ENCODE data around the gene MAPT. TPM values are rescaled to one million over a fixed set of nuclear protein-coding genes. Genes with fewer than 3 reads are reported as not detected.

Gene MAPT
- total and polyA plus RNA-seq, 3 donors from 2014 or later, result 5.0 to 100 (median 6.1) TPM

- H3K27ac ChIP-seq, result no peak overlapping the region
- no peaks in the 10 kb centered on the region for H3K36me3 ChIP-seq (ENCODE audit: low read depth, missing control alignments)
- DNase-seq, result no peak
- H3K4me1 ChIP-seq, result no peaks in the 10 kb centered on the region
- TF ChIP-seq, protein P1, sequence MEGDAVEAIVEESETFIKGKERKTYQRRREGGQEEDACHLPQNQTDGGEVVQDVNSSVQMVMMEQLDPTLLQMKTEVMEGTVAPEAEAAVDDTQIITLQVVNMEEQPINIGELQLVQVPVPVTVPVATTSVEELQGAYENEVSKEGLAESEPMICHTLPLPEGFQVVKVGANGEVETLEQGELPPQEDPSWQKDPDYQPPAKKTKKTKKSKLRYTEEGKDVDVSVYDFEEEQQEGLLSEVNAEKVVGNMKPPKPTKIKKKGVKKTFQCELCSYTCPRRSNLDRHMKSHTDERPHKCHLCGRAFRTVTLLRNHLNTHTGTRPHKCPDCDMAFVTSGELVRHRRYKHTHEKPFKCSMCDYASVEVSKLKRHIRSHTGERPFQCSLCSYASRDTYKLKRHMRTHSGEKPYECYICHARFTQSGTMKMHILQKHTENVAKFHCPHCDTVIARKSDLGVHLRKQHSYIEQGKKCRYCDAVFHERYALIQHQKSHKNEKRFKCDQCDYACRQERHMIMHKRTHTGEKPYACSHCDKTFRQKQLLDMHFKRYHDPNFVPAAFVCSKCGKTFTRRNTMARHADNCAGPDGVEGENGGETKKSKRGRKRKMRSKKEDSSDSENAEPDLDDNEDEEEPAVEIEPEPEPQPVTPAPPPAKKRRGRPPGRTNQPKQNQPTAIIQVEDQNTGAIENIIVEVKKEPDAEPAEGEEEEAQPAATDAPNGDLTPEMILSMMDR (IDR thresholded peaks at IDR 0.05), result no peak
- no peak for TF ChIP-seq POLR2A (IDR thresholded peaks at IDR 0.05)
- intact Hi-C loops (cut with DNase I; ENCODE audit: low total_unique reads), result no loop called here
- no peaks in the 10 kb centered on the region for H3K9me3 ChIP-seq
- no peaks in the 10 kb centered on the region for H3K27me3 ChIP-seq
- WGBS, 2 donors, result 93 to 100% methylated on average over 2 of the region's 2 CpGs
- H3K4me3 ChIP-seq, result no peak overlapping the region
These were observed 7.5 kb upstream of the MAPT start for GRCh38 chr17:45886852-45887251.

- intact Hi-C loops (cut with DNase I; ENCODE audit: low total_unique reads), result no loop called here
- Histone ChIP-seq H3K27me3 (no peaks in the 10 kb centered on the region), H3K4me3 (no peak overlapping the region), H3K36me3 (ENCODE audit: low read depth, missing control alignments) (no peaks in the 10 kb centered on the region), H3K9me3 (no peaks in the 10 kb centered on the region), H3K4me1 (no peaks in the 10 kb centered on the region), H3K27ac (no peak overlapping the region)
- DNase-seq, result no peak
- no peak for TF ChIP-seq POLR2A (IDR thresholded peaks at IDR 0.05)
- TF ChIP-seq, protein P1 (IDR thresholded peaks at IDR 0.05), result no peak
- WGBS, 2 donors, result 56 to 70% methylated on average over 5 of the region's 5 CpGs
These were observed 6.0 kb upstream of the MAPT start for GRCh38 chr17:45888392-45888791.

GRCh38 chr17:45889579-45889978 is 4.8 kb upstream of the MAPT start:
- intact Hi-C loops (cut with DNase I; ENCODE audit: low total_unique reads), result no loop called here
- DNase-seq, result no peak
- Histone ChIP-seq H3K27ac (no peak overlapping the region), H3K4me3 (no peak overlapping the region), H3K36me3 (ENCODE audit: low read depth, missing control alignments) (no peaks in the 10 kb centered on the region), H3K27me3 (no peaks in the 10 kb centered on the region), H3K9me3 (no peaks in the 10 kb centered on the region), H3K4me1 (peaks cover under 1% of the 10 kb centered on the region)
- 43 to 51% methylated on average over 4 of the region's 4 CpGs for WGBS, 2 donors
- TF ChIP-seq, protein P1 (IDR thresholded peaks at IDR 0.05), result no peak
- TF ChIP-seq POLR2A (IDR thresholded peaks at IDR 0.05), result no peak

DNA sequence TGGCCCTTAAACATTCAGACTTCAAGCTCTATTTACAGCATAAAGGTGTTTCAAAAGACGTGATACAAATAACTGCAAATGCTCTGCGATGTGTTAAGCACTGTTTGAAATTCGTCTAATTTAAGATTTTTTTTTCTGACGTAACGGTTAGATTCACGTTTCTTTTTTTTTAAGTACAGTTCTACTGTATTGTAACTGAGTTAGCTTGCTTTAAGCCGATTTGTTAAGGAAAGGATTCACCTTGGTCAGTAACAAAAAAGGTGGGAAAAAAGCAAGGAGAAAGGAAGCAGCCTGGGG is 681 bp upstream of the MAPT start:
- no peaks in the 10 kb centered on the region for H3K9me3 ChIP-seq
- intact Hi-C loops (cut with DNase I; ENCODE audit: low total_unique reads), result no loop called here
- DNase-seq, result no peak
- no peaks in the 10 kb centered on the region for H3K36me3 ChIP-seq (ENCODE audit: low read depth, missing control alignments)
- WGBS, 2 donors, result 32 to 40% methylated on average over 7 of the region's 7 CpGs
- no peaks in the 10 kb centered on the region for H3K27me3 ChIP-seq
- H3K4me1 ChIP-seq, result peaks cover 11% of the 10 kb centered on the region
- TF ChIP-seq, protein P1 (IDR thresholded peaks at IDR 0.05), result no peak
- TF ChIP-seq POLR2A (IDR thresholded peaks at IDR 0.05), result no peak
- peak overlapping the region; percentile 76 to 84 for H3K27ac ChIP-seq
- peak overlapping the region; percentile 62 to 73 for H3K4me3 ChIP-seq

GRCh38 chr17:45895304-45895968 is 1.1 kb downstream of the MAPT start:
- DNase-seq, result no peak
- Histone ChIP-seq H3K27ac (no peak overlapping the region), H3K27me3 (no peaks in the 10 kb centered on the region), H3K4me1 (peaks cover 11% of the 10 kb centered on the region), H3K9me3 (no peaks in the 10 kb centered on the region), H3K36me3 (ENCODE audit: low read depth, missing control alignments) (no peaks in the 10 kb centered on the region), H3K4me3 (peak overlapping the region; percentile 62 to 73)
- intact Hi-C loops (cut with DNase I; ENCODE audit: low total_unique reads), result no loop called here
- WGBS, 2 donors, result 1 to 4% methylated on average over 5 to 56 of the region's 63 CpGs
- no peak for TF ChIP-seq POLR2A (IDR thresholded peaks at IDR 0.05)
- TF ChIP-seq, protein P1 (IDR thresholded peaks at IDR 0.05), result no peak

Measured in testis (tissue), 3 donors.